ENCODE data around the gene HOXA11. TPM values are rescaled to one million over a fixed set of nuclear protein-coding genes. Genes with fewer than 3 reads are reported as not detected.

The HOXA11 gene
- total RNA-seq, 1 experiment from 2014 or later, result not detected

GRCh38 chr7:27203365-27203953, 18.4 kb upstream of the HOXA11 start:
- no TSS peak for BruUV-seq (replicated peaks)
- no peak overlapping the region for H3K27ac ChIP-seq (ENCODE audit: low read depth, low read length, poor library complexity, severe bottlenecking)
- H3K36me3 ChIP-seq (ENCODE audit: insufficient read depth, low read length, poor library complexity, severe bottlenecking), result no peaks in the 10 kb centered on the region
- no peak overlapping the region for H3K4me3 ChIP-seq (ENCODE audit: low read depth, low read length, poor library complexity, severe bottlenecking)
- intact Hi-C loops (cut with micrococcal nuclease; ENCODE audit: unreplicated experiment), result loop anchor here (5.0 kb wide), 1 partner anchor 569 kb away; no protein-coding TSS in a partner anchor
- no peaks in the 10 kb centered on the region for H3K4me1 ChIP-seq (ENCODE audit: insufficient read depth, low read length, poor library complexity, severe bottlenecking)
- DNase-seq (ENCODE audit: low spot score), result no peak
- ChIA-PET POLR2A (ENCODE audit: low non-redundant PET) (no interaction called here), CTCF (no interaction called here)
- peaks cover 94% of the 10 kb centered on the region for H3K27me3 ChIP-seq (replicated peaks; ENCODE audit: insufficient read depth, low read depth, low read length, poor library complexity)
- TF ChIP-seq CTCF (conservative IDR thresholded peaks at IDR 0.05; ENCODE audit: low read depth, low read length), result no peak
- TF ChIP-seq EZH2 (IDR thresholded peaks at IDR 0.05; ENCODE audit: borderline replicate concordance, low read depth, low read length, poor library complexity, severe bottlenecking), result no peak
- no peaks in the 10 kb centered on the region for H3K9me3 ChIP-seq (ENCODE audit: low read depth, low read length, poor library complexity, severe bottlenecking)

GRCh38 chr7:27202862-27203134, 17.8 kb upstream of the HOXA11 start:
- ChIA-PET CTCF (no interaction called here), POLR2A (ENCODE audit: low non-redundant PET) (no interaction called here)
- no peak for DNase-seq (ENCODE audit: low spot score)
- no peaks in the 10 kb centered on the region for H3K4me1 ChIP-seq (ENCODE audit: insufficient read depth, low read length, poor library complexity, severe bottlenecking)
- peaks cover 94% of the 10 kb centered on the region for H3K27me3 ChIP-seq (replicated peaks; ENCODE audit: insufficient read depth, low read depth, low read length, poor library complexity)
- no TSS peak for BruUV-seq (replicated peaks)
- no peak overlapping the region for H3K27ac ChIP-seq (ENCODE audit: low read depth, low read length, poor library complexity, severe bottlenecking)
- no peaks in the 10 kb centered on the region for H3K36me3 ChIP-seq (ENCODE audit: insufficient read depth, low read length, poor library complexity, severe bottlenecking)
- intact Hi-C loops (cut with micrococcal nuclease; ENCODE audit: unreplicated experiment), result loop anchor here (5.0 kb wide), 1 partner anchor 570 kb away; no protein-coding TSS in a partner anchor
- no peaks in the 10 kb centered on the region for H3K9me3 ChIP-seq (ENCODE audit: low read depth, low read length, poor library complexity, severe bottlenecking)
- TF ChIP-seq CTCF (conservative IDR thresholded peaks at IDR 0.05; ENCODE audit: low read depth, low read length), result no peak
- no peak for TF ChIP-seq EZH2 (IDR thresholded peaks at IDR 0.05; ENCODE audit: borderline replicate concordance, low read depth, low read length, poor library complexity, severe bottlenecking)
- no peak overlapping the region for H3K4me3 ChIP-seq (ENCODE audit: low read depth, low read length, poor library complexity, severe bottlenecking)

- Histone ChIP-seq H3K36me3 (ENCODE audit: insufficient read depth, low read length, poor library complexity, severe bottlenecking) (no peaks in the 10 kb centered on the region), H3K9me3 (ENCODE audit: low read depth, low read length, poor library complexity, severe bottlenecking) (no peaks in the 10 kb centered on the region), H3K27ac (ENCODE audit: low read depth, low read length, poor library complexity, severe bottlenecking) (no peak overlapping the region), H3K4me3 (ENCODE audit: low read depth, low read length, poor library complexity, severe bottlenecking) (no peak overlapping the region), H3K27me3 (replicated peaks; ENCODE audit: insufficient read depth, low read depth, low read length, poor library complexity) (peaks cover 94% of the 10 kb centered on the region), H3K4me1 (ENCODE audit: insufficient read depth, low read length, poor library complexity, severe bottlenecking) (no peaks in the 10 kb centered on the region)
- TF ChIP-seq EZH2 (IDR thresholded peaks at IDR 0.05; ENCODE audit: borderline replicate concordance, low read depth, low read length, poor library complexity, severe bottlenecking) (no peak), CTCF (conservative IDR thresholded peaks at IDR 0.05; ENCODE audit: low read depth, low read length) (no peak)
- CTCF ChIA-PET, result interaction anchor here (1.2 kb wide), 1 partner anchor 719 kb away, joined by 4 read pairs; no protein-coding TSS in a partner anchor
- no TSS peak for BruUV-seq (replicated peaks)
- intact Hi-C loops (cut with micrococcal nuclease; ENCODE audit: unreplicated experiment), result loop anchor here (5.0 kb wide), 1 partner anchor 570 kb away; no protein-coding TSS in a partner anchor
- no peak for DNase-seq (ENCODE audit: low spot score)
- POLR2A ChIA-PET (ENCODE audit: low non-redundant PET), result no interaction called here
Measured at GRCh38 chr7:27202018-27202861, 17.2 kb upstream of the HOXA11 start.

All from A673 (cell line).